Panc1 (cell line): Measurements from ENCODE around the gene GAB3. TPM values are rescaled to one million over a fixed set of nuclear protein-coding genes. Genes with fewer than 3 reads are reported as not detected.
A peak's percentile ranks its signal among the peaks of the same experiment; 100 is the strongest.

Source experiments
- ATAC-seq: fragments of 200-7000 bp; cut with Tn5 transposase; 2 replicates; pipeline ENCODE4 v1.9.1; 2020; ENCODE audit warnings: mild to moderate bottlenecking, moderate library complexity
- BruUV-seq: library from RNA; stranded (reverse); fragments of 400-500 nt; replicated peaks from 2 replicates; lab custom pipeline; 2021; lab: Mats Ljungman, UMichigan
- CTCF ChIA-PET: fragments of 300-600 bp; sonication (Branson Sonifier 250); formaldehyde crosslinking; loops from one replicate; lab custom pipeline; 2022; ENCODE audit warnings: antibody characterized with exemption; lab: Charles Lee
- POLR2A ChIA-PET: fragments of 300-600 bp; sonication (Branson Sonifier 250); formaldehyde crosslinking; loops from one replicate; lab custom pipeline; 2022; ENCODE audit warnings: antibody characterized with exemption; lab: Charles Lee
- DNase-seq: peaks from one replicate; pipeline ENCODE4 v3.0.0-alpha.2; 2010; ENCODE audit warnings: low read depth, low spot score
- H3K27ac ChIP-seq: 2 replicates; pipeline ENCODE4 v1.5.1; 2011; ENCODE audit warnings: mild to moderate bottlenecking, low read length, inconsistent platforms
- H3K27me3 ChIP-seq: fragments of 200-500 bp; sonication (Bioruptor generic); 2 replicates; pipeline ENCODE4 v1.6.0; 2014; ENCODE audit warnings: low read length, inconsistent platforms; ENCODE audit not compliant: control insufficient read depth, insufficient read depth
- H3K36me3 ChIP-seq: fragments of 200-500 bp; sonication (Bioruptor generic); 2 replicates; pipeline ENCODE4 v1.5.1; 2014; ENCODE audit warnings: inconsistent platforms, mild to moderate bottlenecking, low read length, moderate library complexity; ENCODE audit not compliant: control insufficient read depth, insufficient read depth
- H3K4me1 ChIP-seq: 2 replicates; pipeline ENCODE4 v1.5.1; 2011; ENCODE audit warnings: inconsistent platforms, mild to moderate bottlenecking, low read length, moderate library complexity; ENCODE audit not compliant: control insufficient read depth, insufficient read depth
- H3K4me3 ChIP-seq, 2 experiments: 2 replicates each; pipeline ENCODE4 v1.5.1; 2011 to 2012; ENCODE audit warnings: low read depth in 2 of 2, low read length in 2 of 2, mild to moderate bottlenecking in 2 of 2, inconsistent platforms in 1 of 2, moderate library complexity in 1 of 2
- H3K9me3 ChIP-seq: fragments of 200-500 bp; sonication (Bioruptor generic); 2 replicates; pipeline ENCODE4 v1.5.1; 2014; ENCODE audit warnings: low read depth, mild to moderate bottlenecking, inconsistent platforms, low read length, moderate library complexity; ENCODE audit not compliant: control insufficient read depth, insufficient read depth
- POLR2AphosphoS5 ChIP-seq: IDR thresholded peaks from 2 replicates; pipeline ENCODE4 v1.6.1; 2012; ENCODE audit warnings: mild to moderate bottlenecking, low read depth, low read length, moderate library complexity
- REST ChIP-seq, 2 experiments: IDR thresholded peaks; 2 replicates each; pipeline ENCODE4 v1.6.1; 2011 to 2012; ENCODE audit warnings: low read depth in 2 of 2, control low read depth in 1 of 2, low read length in 1 of 2, mild to moderate bottlenecking in 1 of 2, moderate library complexity in 1 of 2; ENCODE audit not compliant: insufficient read depth in 1 of 2
- SIN3A ChIP-seq: IDR thresholded peaks from 2 replicates; pipeline ENCODE4 v1.6.1; 2012; ENCODE audit warnings: low read depth, mild to moderate bottlenecking, low read length, moderate library complexity, borderline replicate concordance; ENCODE audit not compliant: insufficient read depth
- TCF7L2 ChIP-seq: IDR thresholded peaks from 2 replicates; pipeline ENCODE4 v1.6.1; 2011; ENCODE audit warnings: mild to moderate bottlenecking, low read depth, low read length, inconsistent platforms
- in situ Hi-C: cut with HindIII; loops from 2 replicates; pipeline ENCODE4 v1.10.0; 2016; ENCODE audit warnings: low sequenced_read_pairs, low pct_unique_long_range_greater_than_20kb
- intact Hi-C: fragments of 100-400 bp; cut with micrococcal nuclease; formaldehyde crosslinking; loops from one replicate; pipeline ENCODE4 v1.10.0; 2022; ENCODE audit not compliant: unreplicated experiment
- total RNA-seq: library from RNA; stranded (reverse); gene quantifications from one replicate; pipeline ENCODE4 v1.2.1, GENCODE V29; 2021; ENCODE audit not compliant: unreplicated experiment
- TF ChIP-seq, protein P1 (sequence below): fragments of 450-650 bp; IDR thresholded peaks from 2 replicates; pipeline ENCODE4 v1.5.1; 2017; ENCODE audit warnings: mild to moderate bottlenecking

Gene GAB3
- total RNA-seq, 1 experiment from 2014 or later = 8.2 TPM

GRCh38 chrX:154734061-154734781, 16.7 kb downstream of the GAB3 start:
- TF ChIP-seq SIN3A (no peak), POLR2AphosphoS5 (no peak), REST (IDR thresholded peaks at IDR 0.05; ENCODE audit: insufficient read depth in 1 of 2, low read depth in 2 of 2, low read length in 1 of 2) (no peak), TCF7L2 (peak; percentile 63; the same call in 1 of the 2 replicates)
- TF ChIP-seq, protein P1, sequence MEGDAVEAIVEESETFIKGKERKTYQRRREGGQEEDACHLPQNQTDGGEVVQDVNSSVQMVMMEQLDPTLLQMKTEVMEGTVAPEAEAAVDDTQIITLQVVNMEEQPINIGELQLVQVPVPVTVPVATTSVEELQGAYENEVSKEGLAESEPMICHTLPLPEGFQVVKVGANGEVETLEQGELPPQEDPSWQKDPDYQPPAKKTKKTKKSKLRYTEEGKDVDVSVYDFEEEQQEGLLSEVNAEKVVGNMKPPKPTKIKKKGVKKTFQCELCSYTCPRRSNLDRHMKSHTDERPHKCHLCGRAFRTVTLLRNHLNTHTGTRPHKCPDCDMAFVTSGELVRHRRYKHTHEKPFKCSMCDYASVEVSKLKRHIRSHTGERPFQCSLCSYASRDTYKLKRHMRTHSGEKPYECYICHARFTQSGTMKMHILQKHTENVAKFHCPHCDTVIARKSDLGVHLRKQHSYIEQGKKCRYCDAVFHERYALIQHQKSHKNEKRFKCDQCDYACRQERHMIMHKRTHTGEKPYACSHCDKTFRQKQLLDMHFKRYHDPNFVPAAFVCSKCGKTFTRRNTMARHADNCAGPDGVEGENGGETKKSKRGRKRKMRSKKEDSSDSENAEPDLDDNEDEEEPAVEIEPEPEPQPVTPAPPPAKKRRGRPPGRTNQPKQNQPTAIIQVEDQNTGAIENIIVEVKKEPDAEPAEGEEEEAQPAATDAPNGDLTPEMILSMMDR = no peak
- H3K4me3 ChIP-seq = peak overlapping the region; percentile 7 to 41; a peak in 3 of 4 replicates
- no peaks in the 10 kb centered on the region for H3K9me3 ChIP-seq
- no peaks in the 10 kb centered on the region for H3K27me3 ChIP-seq
- no peaks in the 10 kb centered on the region for H3K36me3 ChIP-seq
- peaks cover 93% of the 10 kb centered on the region for H3K4me1 ChIP-seq
- ChIA-PET CTCF (no interaction called here), POLR2A (no interaction called here)
- ATAC-seq (peak; percentile 39; the same call in 1 of the 2 replicates), DNase-seq (no peak)
- BruUV-seq = no TSS peak
- intact Hi-C loops = no loop called here
- in situ Hi-C loops = no loop called here
- peak overlapping the region; percentile 89 for H3K27ac ChIP-seq

- Histone ChIP-seq H3K27ac (peak overlapping the region; percentile 89), H3K4me1 (peaks cover 93% of the 10 kb centered on the region), H3K36me3 (no peaks in the 10 kb centered on the region), H3K9me3 (no peaks in the 10 kb centered on the region), H3K27me3 (no peaks in the 10 kb centered on the region), H3K4me3 (peak overlapping the region; percentile 13 to 50; a peak in 3 of 4 replicates)
- DNase-seq (no peak), ATAC-seq (peak; percentile 62)
- intact Hi-C loops = no loop called here
- in situ Hi-C loops = no loop called here
- no peak for TF ChIP-seq TCF7L2
- TF ChIP-seq POLR2AphosphoS5 = peak; percentile 40; the same call in 1 of the 2 replicates
- TF ChIP-seq, protein P1 = no peak
- TF ChIP-seq REST (IDR thresholded peaks at IDR 0.05; ENCODE audit: insufficient read depth in 1 of 2, low read depth in 2 of 2, low read length in 1 of 2) = no peak
- TF ChIP-seq SIN3A = no peak
- ChIA-PET POLR2A (no interaction called here), CTCF (no interaction called here)
- no TSS peak for BruUV-seq
Observed at GRCh38 chrX:154733066-154733425, 17.8 kb downstream of the GAB3 start.
